Ascending aorta (tissue), 2 donors: Measurements from ENCODE around the gene MDGA2. TPM values are rescaled to one million over a fixed set of nuclear protein-coding genes. Genes with fewer than 3 reads are reported as not detected.

ENCODE experiments used
- DNase-seq, 2 donors: peaks; one replicate each; pipeline ENCODE4 v3.0.0-alpha.2; 2019; ENCODE audit warnings: low spot score in 2 of 2
- H3K27ac ChIP-seq, 2 donors: fragments of 200-600 bp; sonication (generic); one replicate each; pipeline ENCODE4 v1.5.1; 2016 to 2017; ENCODE audit warnings: mild to moderate bottlenecking in 1 of 2
- H3K27me3 ChIP-seq: fragments of 200-600 bp; sonication (generic); one replicate; pipeline ENCODE4 v1.5.1; 2017
- H3K36me3 ChIP-seq, 2 donors: fragments of 200-600 bp; sonication (generic); one replicate each; pipeline ENCODE4 v1.5.1; 2016
- H3K4me1 ChIP-seq, 2 donors: fragments of 200-600 bp; sonication (generic); one replicate each; pipeline ENCODE4 v1.5.1; 2016 to 2017; ENCODE audit warnings: mild to moderate bottlenecking in 1 of 2
- H3K4me3 ChIP-seq, 2 donors: fragments of 200-600 bp; sonication (generic); one replicate each; pipeline ENCODE4 v1.5.1; 2016 to 2017; ENCODE audit warnings: mild to moderate bottlenecking in 1 of 2
- H3K9me3 ChIP-seq, 2 donors: fragments of 200-600 bp; sonication (generic); one replicate each; pipeline ENCODE4 v1.5.1; 2016
- CTCF ChIP-seq, 3 experiments: fragments of 200-600 bp in 2 of 3; fragments of 450-650 bp in 1 of 3; sonication (generic) in 2 of 3; IDR thresholded peaks; one replicate each; pipeline ENCODE4 v1.5.1; 2016 to 2019; ENCODE audit warnings: antibody characterized with exemption in 3 of 3, mild to moderate bottlenecking in 1 of 3, moderate library complexity in 1 of 3
- intact Hi-C: fragments of 100-400 bp; cut with DNase I; formaldehyde crosslinking; loops from one replicate; pipeline ENCODE4 v1.15.1; 2023
- total RNA-seq: library from RNA; depleted of rRNA; stranded (reverse); fragments of >200 nt; gene quantifications from one replicate; pipeline ENCODE4 v1.1.0, GENCODE V29; 2016

MDGA2 gene
- total RNA-seq, 1 donor from 2014 or later: not detected

- no peak overlapping the region for H3K27ac ChIP-seq
- no peak overlapping the region for H3K4me3 ChIP-seq
- intact Hi-C loops: no loop called here
- no peak for DNase-seq
- H3K27me3 ChIP-seq: no peaks in the 10 kb centered on the region
- H3K9me3 ChIP-seq: no peaks in the 10 kb centered on the region
- H3K4me1 ChIP-seq: no peaks in the 10 kb centered on the region
- no peak for TF ChIP-seq CTCF (IDR thresholded peaks at IDR 0.05)
- H3K36me3 ChIP-seq: no peaks in the 10 kb centered on the region
These were observed 455.3 kb downstream of the MDGA2 start for GRCh38 chr14:47220096-47220495.

- Histone ChIP-seq H3K36me3 (no peaks in the 10 kb centered on the region), H3K9me3 (no peaks in the 10 kb centered on the region), H3K27me3 (no peaks in the 10 kb centered on the region), H3K4me1 (no peaks in the 10 kb centered on the region), H3K27ac (no peak overlapping the region), H3K4me3 (no peak overlapping the region)
- intact Hi-C loops: no loop called here
- DNase-seq: no peak
- TF ChIP-seq CTCF (IDR thresholded peaks at IDR 0.05): no peak
These were observed 464.1 kb downstream of the MDGA2 start for GRCh38 chr14:47211263-47211662.

GRCh38 chr14:47210099-47210498 is 465.3 kb downstream of the MDGA2 start:
- Histone ChIP-seq H3K4me3 (no peak overlapping the region), H3K27me3 (no peaks in the 10 kb centered on the region), H3K36me3 (no peaks in the 10 kb centered on the region), H3K27ac (no peak overlapping the region), H3K9me3 (no peaks in the 10 kb centered on the region), H3K4me1 (no peaks in the 10 kb centered on the region)
- intact Hi-C loops: no loop called here
- TF ChIP-seq CTCF (IDR thresholded peaks at IDR 0.05): no peak
- no peak for DNase-seq

GRCh38 chr14:47208434-47208833 is 467.0 kb downstream of the MDGA2 start:
- Histone ChIP-seq H3K27ac (no peak overlapping the region), H3K27me3 (no peaks in the 10 kb centered on the region), H3K4me3 (no peak overlapping the region), H3K9me3 (no peaks in the 10 kb centered on the region), H3K36me3 (no peaks in the 10 kb centered on the region), H3K4me1 (no peaks in the 10 kb centered on the region)
- no peak for DNase-seq
- intact Hi-C loops: no loop called here
- no peak for TF ChIP-seq CTCF (IDR thresholded peaks at IDR 0.05)

GRCh38 chr14:47207617-47208016 is 467.8 kb downstream of the MDGA2 start:
- no peaks in the 10 kb centered on the region for H3K9me3 ChIP-seq
- no peaks in the 10 kb centered on the region for H3K27me3 ChIP-seq
- DNase-seq: no peak
- intact Hi-C loops: no loop called here
- no peak for TF ChIP-seq CTCF (IDR thresholded peaks at IDR 0.05)
- no peaks in the 10 kb centered on the region for H3K4me1 ChIP-seq
- H3K36me3 ChIP-seq: no peaks in the 10 kb centered on the region
- H3K4me3 ChIP-seq: no peak overlapping the region
- no peak overlapping the region for H3K27ac ChIP-seq

GRCh38 chr14:47200740-47201139 is 474.7 kb downstream of the MDGA2 start:
- Histone ChIP-seq H3K27me3 (no peaks in the 10 kb centered on the region), H3K27ac (no peak overlapping the region), H3K4me3 (no peak overlapping the region), H3K4me1 (no peaks in the 10 kb centered on the region), H3K9me3 (no peaks in the 10 kb centered on the region), H3K36me3 (no peaks in the 10 kb centered on the region)
- DNase-seq: no peak
- no peak for TF ChIP-seq CTCF (IDR thresholded peaks at IDR 0.05)
- intact Hi-C loops: no loop called here
